ENCODE results near the gene ARID3A.

ARID3A gene

DNA sequence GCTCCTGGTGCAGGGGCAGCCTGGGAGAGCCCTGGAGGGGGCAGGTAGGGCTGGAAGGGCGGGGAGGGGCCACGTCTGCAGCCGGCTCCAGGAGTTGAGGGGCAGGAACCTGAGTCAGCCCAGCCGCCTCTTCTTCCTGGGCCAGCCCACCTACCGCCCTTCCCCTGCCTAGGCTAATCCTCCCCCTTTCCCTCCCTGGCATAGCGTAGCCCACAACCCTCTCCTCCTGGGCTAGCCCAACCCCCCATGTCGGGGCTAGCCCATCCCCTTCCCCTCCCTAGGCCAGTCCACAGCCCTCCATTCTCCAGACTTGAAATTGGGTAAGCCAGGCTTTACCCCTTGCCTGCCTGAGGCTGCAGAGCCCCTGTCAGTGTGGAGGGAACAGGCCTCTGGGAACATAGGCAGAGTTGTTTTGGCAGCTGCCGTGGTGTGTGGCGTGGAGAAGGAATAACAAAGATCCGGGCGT lies 37.7 kb downstream of the ARID3A start:
- DNase-seq (ENCODE audit: low read depth): no peak

DNA sequence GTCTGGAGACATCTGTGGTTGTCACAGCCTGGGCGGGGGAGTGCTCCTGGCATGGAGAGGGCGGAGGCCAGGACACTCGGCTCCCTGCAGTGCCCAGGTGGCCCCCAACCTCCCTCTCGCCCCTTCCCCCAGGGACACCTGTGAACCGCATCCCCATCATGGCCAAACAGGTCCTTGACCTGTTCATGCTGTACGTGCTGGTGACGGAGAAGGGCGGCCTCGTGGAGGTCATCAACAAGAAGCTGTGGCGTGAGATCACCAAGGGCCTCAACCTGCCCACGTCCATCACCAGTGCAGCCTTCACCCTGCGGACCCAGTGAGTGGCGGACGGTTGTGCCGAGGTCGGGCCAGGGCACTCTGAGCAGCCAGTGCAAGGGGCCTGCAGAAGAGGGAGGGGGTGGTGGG lies 38.3 kb downstream of the ARID3A start:
- DNase-seq (ENCODE audit: low read depth): no peak

DNA sequence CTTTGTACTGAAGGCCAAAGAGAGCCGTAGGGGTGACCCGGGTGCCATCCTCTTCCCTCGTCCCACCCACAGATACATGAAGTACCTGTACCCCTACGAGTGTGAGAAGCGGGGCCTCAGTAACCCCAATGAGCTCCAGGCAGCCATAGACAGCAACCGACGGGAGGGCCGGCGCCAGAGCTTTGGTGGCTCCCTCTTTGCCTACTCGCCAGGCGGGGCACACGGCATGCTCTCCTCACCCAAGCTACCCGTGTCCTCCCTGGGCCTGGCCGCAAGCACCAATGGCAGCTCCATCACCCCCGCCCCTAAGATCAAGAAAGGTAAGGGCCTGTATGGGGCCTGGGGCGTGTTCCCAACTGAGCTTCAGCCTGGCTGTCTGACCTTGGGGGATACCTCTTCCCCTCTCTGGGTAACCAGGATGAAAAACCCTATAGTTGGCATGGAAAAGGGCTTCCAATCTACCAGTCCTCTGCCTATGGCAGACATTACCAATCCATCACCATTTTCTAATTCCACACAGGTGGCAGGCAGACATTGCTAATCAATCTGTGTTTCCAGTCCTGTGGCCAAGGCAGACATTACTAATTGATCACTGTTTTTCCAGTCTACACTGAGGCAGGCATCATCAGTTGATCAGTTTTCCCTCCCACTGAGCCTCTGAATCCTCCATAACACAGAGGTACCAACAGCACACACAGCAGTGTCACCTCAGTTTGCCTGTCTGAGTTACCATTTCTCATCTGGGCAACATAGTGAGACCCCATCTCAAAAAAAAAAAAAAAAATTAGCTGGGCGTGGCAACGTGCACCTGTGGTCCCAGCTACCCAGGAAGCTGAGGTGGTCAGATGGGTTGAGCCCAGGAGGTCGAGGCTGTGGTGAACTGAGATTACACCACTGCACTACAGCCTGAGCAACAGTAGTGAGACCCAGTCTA lies 39.2 kb downstream of the ARID3A start:
- no peak for DNase-seq (ENCODE audit: low read depth)

- no peak for DNase-seq (ENCODE audit: low read depth)
Observed at GRCh38 chr19:966485-967088, 40.8 kb downstream of the ARID3A start.

- DNase-seq (ENCODE audit: low read depth): no peak
Observed at GRCh38 chr19:970695-971094, 44.9 kb downstream of the ARID3A start.

DNA sequence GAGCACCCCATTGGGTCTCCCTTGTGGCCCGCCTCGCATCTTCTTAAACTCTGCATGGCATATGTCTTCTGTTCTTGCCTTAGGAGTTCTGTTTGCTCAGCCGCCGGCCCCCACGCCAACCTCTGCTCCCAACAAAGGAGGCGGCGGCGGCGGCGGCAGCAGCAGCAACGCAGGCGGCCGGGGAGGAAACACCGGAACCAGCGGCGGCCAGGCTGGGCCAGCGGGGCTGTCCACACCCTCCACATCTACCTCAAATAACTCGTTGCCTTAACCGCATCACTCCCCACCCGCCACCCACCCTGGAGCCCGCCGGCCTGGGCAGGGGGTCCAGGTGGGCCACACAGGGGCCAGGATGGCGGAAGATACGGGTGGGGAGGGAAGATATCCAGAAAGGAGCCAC lies 46.0 kb downstream of the ARID3A start:
- DNase-seq (ENCODE audit: low read depth): no peak

GRCh38 chr19:972281-972680 lies 46.4 kb downstream of the ARID3A start:
- DNase-seq (ENCODE audit: low read depth): no peak

GRCh38 chr19:973726-974563 lies 48.1 kb downstream of the ARID3A start:
- DNase-seq (ENCODE audit: low read depth): no peak

DNA sequence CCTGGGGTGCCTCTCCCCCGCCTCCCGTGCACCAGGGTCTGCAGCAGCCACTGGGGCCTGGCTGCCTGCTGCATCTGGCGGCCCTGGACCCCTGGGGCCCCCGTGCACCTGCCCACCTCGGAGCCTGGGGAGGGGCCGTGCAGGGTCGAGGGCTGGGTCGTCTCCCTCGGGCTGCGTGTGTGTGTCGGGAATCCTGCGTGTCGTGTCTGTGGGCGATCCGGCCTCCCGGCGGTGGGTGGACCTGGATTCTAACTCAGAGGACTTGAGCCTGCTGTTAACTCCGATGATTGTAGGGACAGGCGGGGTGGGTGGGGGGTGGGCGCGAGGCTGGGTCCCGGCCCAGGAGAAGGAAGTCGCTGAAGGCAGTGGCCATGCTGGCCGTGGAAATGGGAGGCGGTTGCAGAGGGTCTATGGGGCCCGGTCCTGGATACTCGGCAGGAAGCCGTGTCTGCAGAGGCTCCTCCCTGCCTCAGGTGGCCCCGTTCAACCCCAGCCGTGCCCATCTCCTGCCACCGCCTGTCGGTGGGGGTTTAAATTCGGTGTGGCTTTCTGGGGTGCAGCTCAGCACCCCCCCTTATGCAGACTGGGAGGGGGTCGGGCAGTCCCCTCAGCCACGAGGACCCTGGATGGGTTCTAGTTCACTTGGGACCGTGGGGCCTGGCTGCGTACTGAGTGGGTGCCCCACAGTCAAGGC lies 48.9 kb downstream of the ARID3A start:
- no peak for DNase-seq (ENCODE audit: low read depth)

GRCh38 chr19:976476-976875 lies 50.6 kb downstream of the ARID3A start:
- no peak for DNase-seq (ENCODE audit: low read depth)

- DNase-seq (ENCODE audit: low read depth): no peak
Observed at GRCh38 chr19:977058-977464, 51.2 kb downstream of the ARID3A start.

- DNase-seq (ENCODE audit: low read depth): no peak
Observed at GRCh38 chr19:979318-979741, 53.5 kb downstream of the ARID3A start.

- no peak for DNase-seq (ENCODE audit: low read depth)
Observed at GRCh38 chr19:980133-980998, 54.5 kb downstream of the ARID3A start.

DNA sequence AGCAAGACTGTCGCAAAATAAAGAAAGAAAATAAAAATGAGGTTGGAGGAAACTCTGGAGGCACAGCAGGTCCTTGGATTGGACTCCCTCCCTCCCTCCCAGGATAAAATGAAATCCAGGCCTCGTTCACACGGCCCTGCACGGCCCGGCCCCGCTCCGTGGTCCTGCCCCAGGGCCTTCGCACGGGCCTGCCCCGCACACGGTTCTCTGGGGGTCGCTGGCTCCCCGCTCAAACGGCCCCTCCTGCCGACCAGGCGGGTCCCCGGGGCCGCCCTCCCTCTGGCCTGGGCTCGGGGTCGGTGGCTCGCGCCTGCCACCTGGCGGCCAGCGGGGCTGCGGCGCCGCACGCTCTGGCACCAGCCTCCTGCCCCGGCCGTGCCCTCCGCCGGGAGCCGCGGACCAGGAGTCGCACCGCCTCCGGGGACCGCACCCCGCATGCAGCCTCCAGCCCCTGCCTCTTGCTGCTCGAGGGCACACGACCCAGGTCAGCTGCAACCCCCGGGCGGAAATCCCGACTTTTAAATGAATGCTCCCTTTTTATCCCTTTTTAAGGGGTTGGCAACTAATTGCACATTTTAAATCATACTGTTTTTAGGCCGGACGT lies 56.8 kb downstream of the ARID3A start:
- DNase-seq (ENCODE audit: low read depth): peak; percentile 69

DNA sequence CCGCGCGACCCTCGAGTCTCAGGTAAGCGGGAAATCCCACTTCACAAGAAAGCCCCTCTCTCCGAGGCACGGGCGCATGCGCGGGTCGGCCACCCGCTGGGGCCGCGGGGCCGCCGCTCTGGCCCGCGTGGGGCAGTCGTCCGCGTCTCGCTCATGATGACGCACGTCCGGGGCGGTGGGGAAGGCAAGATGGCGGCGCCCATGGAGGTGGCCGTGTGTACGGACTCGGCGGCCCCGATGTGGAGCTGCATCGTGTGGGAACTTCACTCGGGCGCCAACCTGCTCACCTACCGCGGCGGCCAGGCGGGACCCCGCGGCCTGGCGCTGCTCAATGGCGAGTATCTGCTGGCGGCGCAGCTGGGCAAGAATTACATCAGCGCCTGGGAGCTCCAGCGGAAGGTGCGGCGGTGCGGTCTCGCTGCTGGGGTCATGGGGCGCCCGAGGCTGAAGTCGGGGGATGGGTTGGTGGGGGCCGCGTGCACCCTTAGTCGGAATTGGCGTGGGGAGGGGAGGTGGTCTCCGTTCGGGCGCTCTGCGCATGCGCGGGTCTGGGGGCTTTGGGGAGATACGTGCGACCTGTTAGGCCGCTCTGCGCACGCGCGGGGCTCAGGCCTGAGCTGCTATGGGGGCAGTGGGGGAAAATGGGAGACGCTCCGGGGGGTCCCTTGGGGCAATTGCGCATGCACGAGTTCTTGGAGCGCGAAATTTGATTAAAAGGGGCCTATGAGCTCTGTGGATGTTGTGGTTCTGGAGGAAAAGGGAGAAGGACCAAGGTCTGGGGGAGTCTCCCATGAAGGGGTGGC lies 58.5 kb downstream of the ARID3A start, which contains the start of gene WDR18:
Gene WDR18 (plus strand): TSS at position 181 of the 803 bp plus-strand sequence. CDS start 9 bp downstream, at position 190.
- peak; percentile 86 for DNase-seq (ENCODE audit: low read depth)

DNA sequence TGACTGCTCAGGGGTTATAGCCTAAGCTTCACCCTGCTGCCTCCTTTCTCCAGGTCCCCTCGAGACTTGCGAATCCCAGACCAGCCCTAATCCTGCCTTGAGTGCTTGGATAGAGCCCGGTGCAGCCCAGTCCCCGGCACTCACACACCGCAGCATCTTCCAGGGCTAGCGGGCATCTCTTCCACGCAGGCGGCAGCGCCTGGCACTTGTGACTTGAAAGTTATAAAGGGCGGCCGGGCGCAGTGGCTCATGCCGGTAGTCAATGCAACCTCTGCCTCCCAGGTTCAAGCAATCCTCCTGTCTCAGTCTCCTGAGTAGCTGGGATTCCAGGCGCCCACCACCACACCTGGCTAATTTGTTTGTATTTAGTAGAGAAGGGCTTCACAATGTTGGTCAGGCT lies 60.2 kb downstream of the ARID3A start:
- no peak for DNase-seq (ENCODE audit: low read depth)

DNA sequence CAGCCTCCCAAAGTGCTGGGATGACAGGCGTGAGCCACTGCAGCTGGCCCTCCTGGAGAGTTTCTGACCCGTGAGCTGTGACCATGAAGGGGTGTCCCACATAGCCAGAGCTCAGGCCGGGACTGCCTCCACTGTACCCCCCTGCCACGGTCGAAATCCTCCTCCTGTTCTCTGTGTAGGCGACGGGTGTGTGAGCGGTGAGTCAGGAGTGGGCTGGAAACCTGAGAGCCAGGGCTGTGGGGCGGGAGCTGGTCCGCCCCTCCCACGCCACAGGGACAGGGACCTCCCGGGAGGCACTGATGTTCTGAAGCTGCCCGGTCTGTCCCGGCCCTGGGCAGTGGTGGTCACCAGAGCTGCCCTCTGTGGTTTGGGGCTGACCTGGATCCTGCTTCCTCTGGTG lies 62.2 kb downstream of the ARID3A start:
- DNase-seq (ENCODE audit: low read depth): no peak

GRCh38 chr19:988510-988909 lies 62.7 kb downstream of the ARID3A start:
- no peak for DNase-seq (ENCODE audit: low read depth)

DNA sequence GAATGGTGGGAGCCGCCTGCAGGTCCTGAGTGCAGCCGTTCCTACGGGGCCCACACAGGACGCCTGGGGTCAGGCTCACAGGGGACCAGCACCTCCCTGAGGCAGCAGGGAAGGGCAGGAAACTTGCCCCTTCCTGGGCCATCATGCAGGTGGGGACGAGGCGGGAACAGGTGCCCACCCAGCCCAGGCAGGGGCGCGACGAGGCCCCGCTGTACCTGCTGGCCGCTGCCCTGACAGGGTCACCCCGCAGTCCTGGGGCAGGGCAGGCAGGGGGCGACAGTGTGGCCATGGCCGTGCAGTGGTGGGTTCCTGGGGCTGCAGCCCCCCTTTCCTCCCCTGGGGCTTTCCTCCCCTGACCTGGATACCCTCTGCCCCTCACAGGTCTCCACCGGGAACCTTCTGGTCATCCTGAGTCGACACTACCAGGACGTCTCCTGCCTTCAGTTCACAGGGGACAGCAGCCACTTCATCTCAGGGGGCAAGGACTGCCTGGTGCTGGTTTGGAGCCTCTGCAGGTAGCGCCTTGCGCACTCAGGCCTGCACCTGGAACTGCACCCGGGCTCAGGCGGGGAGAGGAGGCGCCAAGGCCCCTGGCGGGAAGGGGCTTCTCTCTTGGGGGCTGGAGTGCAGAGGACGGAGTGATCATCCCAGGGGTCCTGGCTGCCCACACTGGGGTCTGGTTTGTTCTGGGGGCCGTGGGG lies 63.7 kb downstream of the ARID3A start:
- no peak for DNase-seq (ENCODE audit: low read depth)

All from activated T-cell treated with anti-CD3 and anti-CD28 coated beads for 24 hours (primary cell).